NB4 (cell line): ENCODE data around the gene ARL8B.

Experiments
- CTCF ChIP-seq: IDR thresholded peaks from one replicate; pipeline ENCODE4 v1.5.1; 2012; ENCODE audit warnings: low read depth, low read length
- MAX ChIP-seq: IDR thresholded peaks from 2 replicates; pipeline ENCODE4 v1.6.1; 2011; ENCODE audit warnings: low read depth, low read length
- POLR2A ChIP-seq: IDR thresholded peaks from 2 replicates; pipeline ENCODE4 v1.6.1; 2011; ENCODE audit warnings: mild to moderate bottlenecking; ENCODE audit not compliant: insufficient read length; ENCODE audit errors: extremely low read depth

- TF ChIP-seq POLR2A (no peak), MAX (no peak), CTCF (no peak)
These were observed 34.9 kb upstream of the ARL8B start for GRCh38 chr3:5087209-5087608.
